Uterus (tissue), 4 donors: Measurements from ENCODE around the gene HS6ST1. TPM values are rescaled to one million over a fixed set of nuclear protein-coding genes. Genes with fewer than 3 reads are reported as not detected.

Source experiments
- DNase-seq, 2 donors: peaks; one replicate each; pipeline ENCODE4 v3.0.0-alpha.2; 2019 to 2020
- H3K27ac ChIP-seq, 2 donors: fragments of 200-600 bp; sonication (generic); 1 replicate in 1 of 2; 2 replicates in 1 of 2; pipeline ENCODE4 v1.5.1; 2016 to 2018
- H3K27me3 ChIP-seq, 2 donors: fragments of 200-600 bp; sonication (generic); one replicate each; pipeline ENCODE4 v1.5.1; 2018 to 2019; ENCODE audit warnings: control low read depth in 1 of 2
- H3K36me3 ChIP-seq, 2 donors: fragments of 200-600 bp; sonication (generic); one replicate each; pipeline ENCODE4 v1.5.1; 2019; ENCODE audit warnings: control low read depth in 1 of 2
- H3K4me1 ChIP-seq, 2 donors: fragments of 200-600 bp; sonication (generic); one replicate each; pipeline ENCODE4 v1.5.1; 2018 to 2019; ENCODE audit warnings: control low read depth in 1 of 2
- H3K4me3 ChIP-seq, 2 donors: fragments of 200-600 bp; sonication (generic); 1 replicate in 1 of 2; 2 replicates in 1 of 2; pipeline ENCODE4 v1.5.1; 2018 to 2019; ENCODE audit warnings: mild to moderate bottlenecking in 1 of 2
- H3K9me3 ChIP-seq, 2 donors: fragments of 200-600 bp; sonication (generic); one replicate each; pipeline ENCODE4 v1.5.1; 2019; ENCODE audit warnings: control low read depth in 1 of 2
- POLR2A ChIP-seq, 2 donors: fragments of 450-650 bp; IDR thresholded peaks; one replicate each; pipeline ENCODE4 v1.6.1; 2016; ENCODE audit warnings: antibody characterized with exemption in 2 of 2, mild to moderate bottlenecking in 1 of 2, moderate library complexity in 1 of 2
- intact Hi-C: fragments of 100-400 bp; cut with DNase I; formaldehyde crosslinking; loops from one replicate; pipeline ENCODE4 v1.15.1; 2023; ENCODE audit warnings: low total_unique reads
- total RNA-seq, 4 donors: library from RNA; depleted of rRNA in 3 of 4; stranded (reverse); fragments of >200 nt in 3 of 4; gene quantifications; one replicate each; pipeline versions ENCODE4 v1.1.0 to v1.2.4, GENCODE V29; 2014 to 2023
- TF ChIP-seq, protein P1 (sequence below), 4 experiments: fragments of 200-600 bp in 2 of 4; fragments of 450-650 bp in 2 of 4; sonication (generic) in 2 of 4; IDR thresholded peaks; one replicate each; pipeline ENCODE4 v1.5.1; 2016 to 2019; ENCODE audit warnings: antibody characterized with exemption in 4 of 4, mild to moderate bottlenecking in 2 of 4, moderate library complexity in 1 of 4
- donor health status: DM: yes; HTN: yes; CAD: no.

Gene HS6ST1
- total RNA-seq, 4 donors from 2014 or later, result 22.7 to 198 (median 37.4) TPM

DNA sequence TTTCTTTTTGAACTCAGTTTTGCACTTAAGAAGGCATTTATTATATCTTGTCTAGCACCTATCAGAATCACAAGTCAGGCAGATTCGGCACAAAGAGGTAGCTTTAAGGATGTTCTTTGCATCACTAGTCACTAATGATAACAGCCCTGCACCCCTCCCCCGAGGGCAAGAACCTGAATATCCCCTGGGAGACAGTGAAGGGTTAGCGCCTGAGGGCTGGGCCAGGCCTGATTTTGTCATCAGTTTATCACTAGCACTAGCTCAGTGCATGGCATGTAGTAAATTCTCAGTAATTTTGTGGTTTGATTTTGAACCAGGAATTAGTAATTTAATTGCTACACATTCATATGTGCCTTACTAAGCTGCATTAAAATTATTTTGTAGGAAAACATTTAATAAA lies 23.9 kb upstream of the HS6ST1 start:
- TF ChIP-seq, protein P1, sequence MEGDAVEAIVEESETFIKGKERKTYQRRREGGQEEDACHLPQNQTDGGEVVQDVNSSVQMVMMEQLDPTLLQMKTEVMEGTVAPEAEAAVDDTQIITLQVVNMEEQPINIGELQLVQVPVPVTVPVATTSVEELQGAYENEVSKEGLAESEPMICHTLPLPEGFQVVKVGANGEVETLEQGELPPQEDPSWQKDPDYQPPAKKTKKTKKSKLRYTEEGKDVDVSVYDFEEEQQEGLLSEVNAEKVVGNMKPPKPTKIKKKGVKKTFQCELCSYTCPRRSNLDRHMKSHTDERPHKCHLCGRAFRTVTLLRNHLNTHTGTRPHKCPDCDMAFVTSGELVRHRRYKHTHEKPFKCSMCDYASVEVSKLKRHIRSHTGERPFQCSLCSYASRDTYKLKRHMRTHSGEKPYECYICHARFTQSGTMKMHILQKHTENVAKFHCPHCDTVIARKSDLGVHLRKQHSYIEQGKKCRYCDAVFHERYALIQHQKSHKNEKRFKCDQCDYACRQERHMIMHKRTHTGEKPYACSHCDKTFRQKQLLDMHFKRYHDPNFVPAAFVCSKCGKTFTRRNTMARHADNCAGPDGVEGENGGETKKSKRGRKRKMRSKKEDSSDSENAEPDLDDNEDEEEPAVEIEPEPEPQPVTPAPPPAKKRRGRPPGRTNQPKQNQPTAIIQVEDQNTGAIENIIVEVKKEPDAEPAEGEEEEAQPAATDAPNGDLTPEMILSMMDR (IDR thresholded peaks at IDR 0.05), result no peak
- TF ChIP-seq POLR2A (IDR thresholded peaks at IDR 0.05), result no peak
- Histone ChIP-seq H3K4me3 (no peak overlapping the region), H3K9me3 (no peaks in the 10 kb centered on the region), H3K4me1 (no peaks in the 10 kb centered on the region), H3K27ac (no peak overlapping the region), H3K27me3 (no peaks in the 10 kb centered on the region), H3K36me3 (no peaks in the 10 kb centered on the region)
- DNase-seq, result no peak
- intact Hi-C loops, result no loop called here

DNA sequence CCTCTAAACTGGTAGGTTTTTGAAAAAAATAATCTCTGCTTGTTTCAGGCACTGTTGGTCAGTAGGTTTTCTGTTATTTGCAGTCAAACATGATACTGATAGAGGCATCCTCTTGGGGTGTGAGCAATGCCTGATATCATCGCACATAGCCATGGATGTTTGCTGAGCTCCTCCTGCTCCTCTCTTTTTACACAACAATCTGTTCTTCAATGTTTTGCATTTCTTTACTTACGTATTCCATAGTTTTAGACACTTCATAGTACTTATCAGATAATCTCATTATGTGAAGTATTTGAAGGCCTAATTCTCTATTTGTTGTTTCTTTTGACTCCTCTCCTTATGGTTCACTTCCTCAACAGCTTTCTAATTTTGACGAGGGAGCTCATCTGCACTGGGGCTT lies 23.0 kb upstream of the HS6ST1 start:
- intact Hi-C loops, result no loop called here
- H3K9me3 ChIP-seq, result no peaks in the 10 kb centered on the region
- TF ChIP-seq, protein P1 (IDR thresholded peaks at IDR 0.05), result no peak
- TF ChIP-seq POLR2A (IDR thresholded peaks at IDR 0.05), result no peak
- no peaks in the 10 kb centered on the region for H3K4me1 ChIP-seq
- no peaks in the 10 kb centered on the region for H3K27me3 ChIP-seq
- no peak overlapping the region for H3K27ac ChIP-seq
- DNase-seq, result no peak
- no peak overlapping the region for H3K4me3 ChIP-seq
- no peaks in the 10 kb centered on the region for H3K36me3 ChIP-seq

DNA sequence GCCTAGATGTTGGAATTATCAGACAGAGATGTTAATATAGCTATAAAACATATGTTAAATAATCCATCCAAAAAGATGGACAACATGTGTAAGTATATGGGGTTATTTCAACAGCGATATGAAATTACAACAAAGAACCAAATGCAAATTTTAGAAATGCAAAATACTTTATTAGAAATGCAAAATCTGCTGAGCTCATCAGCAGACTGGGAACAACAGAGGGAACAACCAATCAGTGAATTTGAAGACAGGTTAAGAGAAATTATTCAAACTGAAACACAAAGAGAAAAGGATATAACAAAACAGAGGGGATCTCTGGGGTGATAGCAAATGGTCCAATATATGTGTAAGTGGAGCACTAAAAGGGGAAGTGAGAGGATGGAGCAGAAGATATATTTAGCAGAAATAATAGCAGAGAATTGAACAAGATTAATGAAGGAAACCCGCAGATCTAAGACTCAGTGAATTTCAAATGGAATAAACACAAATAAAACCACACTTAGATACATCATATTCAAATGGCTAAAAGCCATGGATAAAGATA lies 13.5 kb upstream of the HS6ST1 start:
- intact Hi-C loops, result no loop called here
- Histone ChIP-seq H3K4me1 (no peaks in the 10 kb centered on the region), H3K36me3 (no peaks in the 10 kb centered on the region), H3K4me3 (no peak overlapping the region), H3K27ac (no peak overlapping the region), H3K9me3 (peaks cover 0 to 16% of the 10 kb centered on the region in 2 donors), H3K27me3 (no peaks in the 10 kb centered on the region)
- no peak for TF ChIP-seq POLR2A (IDR thresholded peaks at IDR 0.05)
- TF ChIP-seq, protein P1 (IDR thresholded peaks at IDR 0.05), result no peak
- no peak for DNase-seq

DNA sequence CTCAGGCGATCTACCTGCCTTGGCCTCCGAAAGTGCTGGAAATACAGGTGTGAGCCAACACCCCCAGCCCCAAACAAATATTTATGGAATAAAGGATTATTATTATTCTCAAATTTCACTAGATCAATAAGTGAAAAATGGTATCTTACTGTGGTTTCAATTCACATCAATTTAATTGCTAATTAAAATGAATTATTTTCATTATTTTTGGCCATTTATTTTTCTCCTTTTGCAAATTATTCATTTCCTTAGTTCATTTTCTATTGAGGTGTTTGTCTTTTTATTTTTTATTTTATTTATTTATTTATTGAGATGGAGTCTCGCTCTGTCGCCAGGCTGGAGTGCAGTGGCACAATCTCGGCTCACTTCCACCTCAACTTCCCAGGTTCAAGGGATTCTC lies 11.9 kb upstream of the HS6ST1 start:
- no peak overlapping the region for H3K4me3 ChIP-seq
- H3K9me3 ChIP-seq, result peaks cover 0 to 16% of the 10 kb centered on the region in 2 donors
- H3K27me3 ChIP-seq, result no peaks in the 10 kb centered on the region
- intact Hi-C loops, result no loop called here
- H3K36me3 ChIP-seq, result no peaks in the 10 kb centered on the region
- DNase-seq, result no peak
- H3K27ac ChIP-seq, result no peak overlapping the region
- no peaks in the 10 kb centered on the region for H3K4me1 ChIP-seq
- TF ChIP-seq, protein P1 (IDR thresholded peaks at IDR 0.05), result no peak
- TF ChIP-seq POLR2A (IDR thresholded peaks at IDR 0.05), result no peak

DNA sequence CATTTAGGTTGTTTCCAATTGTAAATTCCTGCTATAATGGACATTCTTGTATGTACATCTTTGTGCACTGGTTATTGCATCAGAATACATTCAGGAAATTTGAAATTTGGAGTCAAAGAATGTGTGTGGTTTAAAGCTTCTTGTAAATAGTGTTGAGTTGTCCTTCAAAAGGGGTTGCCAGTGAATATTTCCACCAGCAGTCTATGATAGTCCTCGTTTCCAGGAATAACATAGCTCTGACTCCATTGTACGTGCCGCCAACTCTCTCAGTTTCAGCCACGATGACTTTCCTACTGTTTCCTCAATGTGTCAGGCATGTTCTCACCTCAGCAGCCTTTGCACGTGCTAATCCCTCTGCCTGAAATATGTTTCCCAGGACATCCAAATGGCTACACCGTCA lies 10.9 kb upstream of the HS6ST1 start:
- TF ChIP-seq POLR2A (IDR thresholded peaks at IDR 0.05), result no peak
- TF ChIP-seq, protein P1 (IDR thresholded peaks at IDR 0.05), result no peak
- Histone ChIP-seq H3K4me3 (no peak overlapping the region), H3K4me1 (no peaks in the 10 kb centered on the region), H3K36me3 (no peaks in the 10 kb centered on the region), H3K27me3 (no peaks in the 10 kb centered on the region), H3K27ac (no peak overlapping the region), H3K9me3 (peaks cover 0 to 16% of the 10 kb centered on the region in 2 donors)
- DNase-seq, result no peak
- intact Hi-C loops, result no loop called here
